IMR-90 (cell line): Measurements from ENCODE around the gene FAHD1. TPM values are rescaled to one million over a fixed set of nuclear protein-coding genes. Genes with fewer than 3 reads are reported as not detected.

Experiments
- ATAC-seq: fragments of 200-7000 bp; cut with Tn5 transposase; 2 replicates; pipeline ENCODE4 v1.9.1; 2020; ENCODE audit warnings: low read depth, mild to moderate bottlenecking, moderate library complexity
- BruUV-seq: library from RNA; stranded (reverse); fragments of 400-500 nt; replicated peaks from 2 replicates; lab custom pipeline; 2021; lab: Mats Ljungman, UMichigan
- CTCF ChIA-PET: fragments of 300-600 bp; formaldehyde crosslinking; extraction: SDS; loops from one replicate; lab custom pipeline; 2021; ENCODE audit warnings: antibody characterized with exemption; lab: Yijun Ruan, JAX
- POLR2A ChIA-PET: fragments of 300-600 bp; sonication (Branson Sonifier 250); formaldehyde crosslinking; loops from one replicate; lab custom pipeline; 2022; ENCODE audit warnings: antibody characterized with exemption; ENCODE audit not compliant: unreplicated experiment; lab: Charles Lee
- DNase-seq: peaks from one replicate; pipeline ENCODE4 v3.0.0; 2013
- H2AFZ ChIP-seq: replicated peaks from 2 replicates; pipeline ENCODE3; 2013; ENCODE audit warnings: low read length, mild to moderate bottlenecking; ENCODE audit not compliant: poor library complexity
- H2AK5ac ChIP-seq: 2 replicates; pipeline ENCODE4 v1.6.1; 2013; ENCODE audit warnings: low read depth, low read length, inconsistent platforms
- H2AK9ac ChIP-seq: replicated peaks from 2 replicates; pipeline ENCODE3; 2013; ENCODE audit warnings: mild to moderate bottlenecking, low read depth, low read length, moderate library complexity; ENCODE audit not compliant: poor library complexity
- H2BK120ac ChIP-seq: 2 replicates; pipeline ENCODE4 v1.6.1; 2013; ENCODE audit warnings: low read depth, low read length, inconsistent platforms
- H2BK15ac ChIP-seq: 3 replicates; pipeline ENCODE4 v1.6.1; 2013; ENCODE audit warnings: low read depth, low read length, inconsistent platforms
- H2BK20ac ChIP-seq: 2 replicates; pipeline ENCODE4 v1.6.1; 2013; ENCODE audit warnings: low read depth, mild to moderate bottlenecking, inconsistent platforms, low read length, moderate library complexity
- H2BK5ac ChIP-seq: 2 replicates; pipeline ENCODE4 v1.6.1; 2013; ENCODE audit warnings: mild to moderate bottlenecking, low read depth, low read length, inconsistent platforms; ENCODE audit not compliant: poor library complexity, severe bottlenecking
- H3K14ac ChIP-seq: replicated peaks from 2 replicates; pipeline ENCODE4 v1.6.1; 2013; ENCODE audit warnings: low read depth, low read length, inconsistent platforms
- H3K18ac ChIP-seq: 2 replicates; pipeline ENCODE4 v1.6.1; 2013; ENCODE audit warnings: low read depth, low read length, control low read depth
- H3K23ac ChIP-seq: 2 replicates; pipeline ENCODE4 v1.6.1; 2013; ENCODE audit warnings: low read depth, low read length, inconsistent platforms
- H3K27ac ChIP-seq: 2 replicates; pipeline ENCODE4 v1.5.1; 2013; ENCODE audit warnings: mild to moderate bottlenecking, control low read depth, low read length; ENCODE audit not compliant: insufficient read depth
- H3K27me3 ChIP-seq: 2 replicates; pipeline ENCODE4 v1.6.1; 2013; ENCODE audit warnings: low read length; ENCODE audit not compliant: control insufficient read depth, insufficient read depth
- H3K36me3 ChIP-seq: 2 replicates; pipeline ENCODE4 v1.6.1; 2013; ENCODE audit warnings: low read length, mixed read lengths; ENCODE audit not compliant: control insufficient read depth, insufficient read depth
- H3K4ac ChIP-seq: 2 replicates; pipeline ENCODE4 v1.6.1; 2013; ENCODE audit warnings: low read depth, low read length, inconsistent platforms
- H3K4me1 ChIP-seq: 2 replicates; pipeline ENCODE4 v1.6.1; 2013; ENCODE audit warnings: low read length, mixed read lengths; ENCODE audit not compliant: control insufficient read depth, insufficient read depth
- H3K4me2 ChIP-seq: 2 replicates; pipeline ENCODE4 v1.6.1; 2013; ENCODE audit warnings: low read depth, mild to moderate bottlenecking, control low read depth, low read length, moderate library complexity
- H3K4me3 ChIP-seq: 2 replicates; pipeline ENCODE4 v1.5.1; 2013; ENCODE audit warnings: low read depth, mild to moderate bottlenecking, control low read depth, low read length, moderate library complexity; ENCODE audit not compliant: insufficient read depth
- H3K56ac ChIP-seq: 2 replicates; pipeline ENCODE4 v1.6.1; 2013; ENCODE audit warnings: low read length, inconsistent platforms; ENCODE audit not compliant: insufficient read depth; ENCODE audit errors: extremely low read depth
- H3K79me1 ChIP-seq, 2 experiments: 2 replicates each; pipeline ENCODE4 v1.6.1; 2013; ENCODE audit warnings: low read length in 2 of 2, inconsistent platforms in 1 of 2, low read depth in 1 of 2
- H3K9ac ChIP-seq: 2 replicates; pipeline ENCODE4 v1.6.1; 2013; ENCODE audit warnings: low read depth, low read length, control low read depth
- H3K9me1 ChIP-seq: 2 replicates; pipeline ENCODE4 v1.6.1; 2013; ENCODE audit warnings: low read length, inconsistent platforms; ENCODE audit not compliant: insufficient read depth
- H3K9me3 ChIP-seq: 2 replicates; pipeline ENCODE4 v1.6.1; 2013; ENCODE audit warnings: low read length; ENCODE audit not compliant: control insufficient read depth, insufficient read depth
- H4K20me1 ChIP-seq: 2 replicates; pipeline ENCODE4 v1.6.1; 2013; ENCODE audit warnings: low read length, inconsistent platforms; ENCODE audit not compliant: insufficient read depth
- H4K5ac ChIP-seq: 2 replicates; pipeline ENCODE4 v1.6.1; 2013; ENCODE audit warnings: mild to moderate bottlenecking, low read depth, low read length, control low read depth
- H4K8ac ChIP-seq, 2 experiments: 2 replicates each; pipeline ENCODE4 v1.6.1; 2013; ENCODE audit warnings: low read depth in 2 of 2, low read length in 2 of 2, control low read depth in 1 of 2, inconsistent platforms in 1 of 2
- H4K91ac ChIP-seq: 2 replicates; pipeline ENCODE4 v1.6.1; 2013; ENCODE audit warnings: low read depth, low read length, inconsistent platforms; ENCODE audit not compliant: insufficient read depth
- BHLHE40 ChIP-seq: fragments of 150-350 bp; IDR thresholded peaks from 2 replicates; pipeline ENCODE4 v1.6.1; 2016; ENCODE audit warnings: mild to moderate bottlenecking, low read depth, low read length
- CEBPB ChIP-seq: IDR thresholded peaks from 2 replicates; pipeline ENCODE4 v1.6.1; 2012; ENCODE audit warnings: low read depth, low read length, improper control_type of control experiment
- CHD1 ChIP-seq: IDR thresholded peaks from 2 replicates; pipeline ENCODE4 v1.6.1; 2012; ENCODE audit warnings: low read depth, low read length, improper control_type of control experiment
- CTCF ChIP-seq: conservative IDR thresholded peaks from 2 replicates; pipeline ENCODE4 v1.5.1; 2012; ENCODE audit warnings: mild to moderate bottlenecking, low read depth, low read length, improper control_type of control experiment
- FOS ChIP-seq: fragments of 150-350 bp; IDR thresholded peaks from 2 replicates; pipeline ENCODE4 v1.6.1; 2016; ENCODE audit warnings: low read depth, low read length
- MAFK ChIP-seq: IDR thresholded peaks from 2 replicates; pipeline ENCODE4 v1.6.1; 2012; ENCODE audit warnings: low read depth, low read length, improper control_type of control experiment
- MAZ ChIP-seq: IDR thresholded peaks from 2 replicates; pipeline ENCODE4 v1.6.1; 2012; ENCODE audit warnings: low read depth, mild to moderate bottlenecking, low read length, improper control_type of control experiment, moderate library complexity, borderline replicate concordance
- MXI1 ChIP-seq: IDR thresholded peaks from 2 replicates; pipeline ENCODE4 v1.6.1; 2012; ENCODE audit warnings: low read depth, mild to moderate bottlenecking, low read length, moderate library complexity, borderline replicate concordance
- NFE2L2 ChIP-seq: fragments of 150-350 bp; IDR thresholded peaks from 2 replicates; pipeline ENCODE4 v1.6.1; 2016; ENCODE audit warnings: low read depth, mild to moderate bottlenecking, low read length
- POLR2A ChIP-seq: IDR thresholded peaks from 2 replicates; pipeline ENCODE4 v1.6.1; 2012; ENCODE audit warnings: mild to moderate bottlenecking, low read depth, low read length
- RAD21 ChIP-seq: IDR thresholded peaks from 2 replicates; pipeline ENCODE4 v1.6.1; 2012; ENCODE audit warnings: low read length, improper control_type of control experiment
- RCOR1 ChIP-seq: IDR thresholded peaks from 2 replicates; pipeline ENCODE4 v1.6.1; 2012; ENCODE audit warnings: mild to moderate bottlenecking, low read length, improper control_type of control experiment; ENCODE audit not compliant: insufficient replicate concordance
- RFX5 ChIP-seq: IDR thresholded peaks from 2 replicates; pipeline ENCODE4 v1.8.0; 2012; ENCODE audit warnings: low read depth, mild to moderate bottlenecking, low read length, moderate library complexity
- SMC3 ChIP-seq: fragments of 150-350 bp; IDR thresholded peaks from 2 replicates; pipeline ENCODE4 v1.6.1; 2016; ENCODE audit warnings: low read depth, mild to moderate bottlenecking, antibody characterized with exemption, low read length, moderate library complexity
- USF2 ChIP-seq: fragments of 150-350 bp; IDR thresholded peaks from 2 replicates; pipeline ENCODE4 v1.6.1; 2017; ENCODE audit warnings: mild to moderate bottlenecking, antibody characterized with exemption, low read length, low read depth
- WGBS, 2 experiments: methylation state at CpG; one replicate each; pipeline versions ENCODE4 v1.1.5 to v1.1.7; 2013; ENCODE audit warnings: missing lambda C conversion rate in 2 of 2; ENCODE audit not compliant: insufficient read length in 1 of 2; ENCODE audit errors: extremely low coverage in 2 of 2; 5-methylcytosine and 5-hydroxymethylcytosine counted together
- dilution Hi-C: fragments of 300-500 bp; cut with HindIII; formaldehyde crosslinking; loops from one replicate; pipeline ENCODE4 v1.14.3; 2018; ENCODE audit warnings: low sequenced_read_pairs; ENCODE audit not compliant: unreplicated experiment
- in situ Hi-C: fragments of 300-500 bp; cut with MboI; formaldehyde crosslinking; loops from 3 replicates; pipeline ENCODE4 v1.14.3; 2019; ENCODE audit warnings: low sequenced_read_pairs, inconsistent platforms, mixed read lengths
- intact Hi-C: fragments of 100-400 bp; cut with micrococcal nuclease; formaldehyde crosslinking; loops from 2 replicates; pipeline ENCODE4 v1.10.0; 2022
- polyA plus RNA-seq, 3 experiments: library from polyadenylated mRNA; depleted of rRNA; stranded (reverse); fragments of >200 nt; gene quantifications; 2 replicates each; pipeline ENCODE4 v1.2.3, GENCODE V29; 2012; ENCODE audit warnings: low replicate concordance in 1 of 3
- total RNA-seq: library from RNA; depleted of rRNA; stranded (reverse); fragments of >200 nt; gene quantifications from 2 replicates; pipeline ENCODE4 v1.2.3, GENCODE V29; 2012
- TF ChIP-seq, protein P1 (sequence below): fragments of 150-350 bp; IDR thresholded peaks from 2 replicates; pipeline ENCODE4 v1.6.1; 2016; ENCODE audit warnings: low read depth, mild to moderate bottlenecking, low read length, moderate library complexity, borderline replicate concordance

Gene FAHD1
- total and polyA plus RNA-seq, 2 of the 4 experiments (the other 2 are of a cell fraction) = 65.3 to 85.9 TPM

DNA sequence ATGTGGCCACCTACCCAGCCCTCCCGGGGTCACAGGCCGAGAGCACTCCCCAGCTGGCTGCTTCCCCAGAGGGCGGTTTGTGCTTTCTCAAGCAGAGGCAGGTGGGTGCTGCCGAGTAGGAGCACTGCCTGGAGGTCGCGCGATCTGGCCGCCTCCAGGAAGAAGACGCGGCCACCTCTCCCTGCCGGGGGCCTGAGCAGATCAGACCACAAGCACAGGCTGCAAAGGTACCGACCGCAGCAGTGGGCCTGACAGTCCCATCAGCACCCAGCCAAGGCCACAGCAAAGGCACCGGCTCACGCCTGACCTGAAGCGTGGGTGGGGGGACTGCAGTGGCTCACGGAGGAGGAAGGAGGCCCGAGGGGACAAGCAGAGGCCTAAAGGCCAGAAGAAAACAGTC lies 18.3 kb upstream of the FAHD1 start:
- ChIA-PET POLR2A (no interaction called here), CTCF (no interaction called here)
- H2AK5ac ChIP-seq = no peak overlapping the region
- no peak overlapping the region for H2BK120ac ChIP-seq
- no peaks in the 10 kb centered on the region for H3K9me1 ChIP-seq
- no peak overlapping the region for H2BK20ac ChIP-seq
- no peak overlapping the region for H3K4me2 ChIP-seq
- H4K8ac ChIP-seq = no peak overlapping the region
- no peak overlapping the region for H3K56ac ChIP-seq
- no peak overlapping the region for H2BK15ac ChIP-seq
- H3K9me3 ChIP-seq = no peaks in the 10 kb centered on the region
- H3K4me1 ChIP-seq = peaks cover 4% of the 10 kb centered on the region; the same call in 1 of the 2 replicates
- intact Hi-C loops (no loop called here), in situ Hi-C loops (no loop called here), dilution Hi-C loops (no loop called here)
- H4K91ac ChIP-seq = no peak overlapping the region
- ATAC-seq (no peak), DNase-seq (no peak)
- H3K79me1 ChIP-seq = 0 out of 4 replicates have a peak, but pooled peaks cover 0 to 2% of the 10 kb centered on the region in 2 experiments
- H3K23ac ChIP-seq = no peak overlapping the region
- no peak overlapping the region for H3K14ac ChIP-seq
- H3K36me3 ChIP-seq = peaks cover 19% of the 10 kb centered on the region; the same call in 1 of the 2 replicates
- H4K20me1 ChIP-seq = no peaks in the 10 kb centered on the region
- TF ChIP-seq RAD21 (no peak), CEBPB (no peak), RCOR1 (no peak), MAZ (no peak), NFE2L2 (no peak), BHLHE40 (no peak), FOS (no peak), MXI1 (no peak), USF2 (no peak), CTCF (no peak), MAFK (no peak), POLR2A (no peak), RFX5 (no peak), CHD1 (no peak), SMC3 (no peak)
- TF ChIP-seq, protein P1, sequence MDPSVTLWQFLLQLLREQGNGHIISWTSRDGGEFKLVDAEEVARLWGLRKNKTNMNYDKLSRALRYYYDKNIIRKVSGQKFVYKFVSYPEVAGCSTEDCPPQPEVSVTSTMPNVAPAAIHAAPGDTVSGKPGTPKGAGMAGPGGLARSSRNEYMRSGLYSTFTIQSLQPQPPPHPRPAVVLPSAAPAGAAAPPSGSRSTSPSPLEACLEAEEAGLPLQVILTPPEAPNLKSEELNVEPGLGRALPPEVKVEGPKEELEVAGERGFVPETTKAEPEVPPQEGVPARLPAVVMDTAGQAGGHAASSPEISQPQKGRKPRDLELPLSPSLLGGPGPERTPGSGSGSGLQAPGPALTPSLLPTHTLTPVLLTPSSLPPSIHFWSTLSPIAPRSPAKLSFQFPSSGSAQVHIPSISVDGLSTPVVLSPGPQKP = no peak
- H3K27me3 ChIP-seq = no peaks in the 10 kb centered on the region
- no peak overlapping the region for H3K4ac ChIP-seq
- no peak overlapping the region for H3K4me3 ChIP-seq
- H3K9ac ChIP-seq = no peak overlapping the region
- no TSS peak for BruUV-seq
- no peak overlapping the region for H3K27ac ChIP-seq
- no peak overlapping the region for H4K5ac ChIP-seq
- H2BK5ac ChIP-seq = no peak overlapping the region
- WGBS, 2 experiments = 87% methylated on average over 12 of the region's 18 CpGs; no CpG with 5 or more reads in 1 of the 2 experiments
- no peak overlapping the region for H2AK9ac ChIP-seq
- H2AFZ ChIP-seq = no peak overlapping the region
- no peak overlapping the region for H3K18ac ChIP-seq
